ENCODE data around the gene AFG1L.

The AFG1L gene

DNA sequence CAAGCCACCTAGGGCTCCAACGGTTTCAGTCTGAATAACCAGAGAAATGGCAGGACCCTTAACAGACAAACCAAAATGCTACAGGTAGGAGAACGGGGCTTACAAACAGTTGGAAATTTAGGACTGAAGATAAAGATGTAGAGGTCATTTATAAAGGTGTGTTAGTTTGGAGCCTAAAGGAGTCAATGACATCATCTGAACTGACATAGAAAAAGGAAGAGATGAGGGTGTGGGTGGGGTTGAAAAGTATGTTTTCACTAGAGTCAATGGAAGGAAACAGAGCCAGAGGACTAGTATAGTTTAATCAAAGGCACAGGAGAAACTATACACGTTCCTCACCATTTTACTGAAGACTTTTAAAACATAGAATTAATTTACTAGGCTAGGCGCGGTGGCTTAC lies 194.8 kb downstream of the AFG1L start:
- DNase-seq (ENCODE audit: low read depth) = no peak
- TF ChIP-seq, protein P1, sequence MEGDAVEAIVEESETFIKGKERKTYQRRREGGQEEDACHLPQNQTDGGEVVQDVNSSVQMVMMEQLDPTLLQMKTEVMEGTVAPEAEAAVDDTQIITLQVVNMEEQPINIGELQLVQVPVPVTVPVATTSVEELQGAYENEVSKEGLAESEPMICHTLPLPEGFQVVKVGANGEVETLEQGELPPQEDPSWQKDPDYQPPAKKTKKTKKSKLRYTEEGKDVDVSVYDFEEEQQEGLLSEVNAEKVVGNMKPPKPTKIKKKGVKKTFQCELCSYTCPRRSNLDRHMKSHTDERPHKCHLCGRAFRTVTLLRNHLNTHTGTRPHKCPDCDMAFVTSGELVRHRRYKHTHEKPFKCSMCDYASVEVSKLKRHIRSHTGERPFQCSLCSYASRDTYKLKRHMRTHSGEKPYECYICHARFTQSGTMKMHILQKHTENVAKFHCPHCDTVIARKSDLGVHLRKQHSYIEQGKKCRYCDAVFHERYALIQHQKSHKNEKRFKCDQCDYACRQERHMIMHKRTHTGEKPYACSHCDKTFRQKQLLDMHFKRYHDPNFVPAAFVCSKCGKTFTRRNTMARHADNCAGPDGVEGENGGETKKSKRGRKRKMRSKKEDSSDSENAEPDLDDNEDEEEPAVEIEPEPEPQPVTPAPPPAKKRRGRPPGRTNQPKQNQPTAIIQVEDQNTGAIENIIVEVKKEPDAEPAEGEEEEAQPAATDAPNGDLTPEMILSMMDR (conservative IDR thresholded peaks at IDR 0.05; ENCODE audit: low read depth, low read length) = no peak

DNA sequence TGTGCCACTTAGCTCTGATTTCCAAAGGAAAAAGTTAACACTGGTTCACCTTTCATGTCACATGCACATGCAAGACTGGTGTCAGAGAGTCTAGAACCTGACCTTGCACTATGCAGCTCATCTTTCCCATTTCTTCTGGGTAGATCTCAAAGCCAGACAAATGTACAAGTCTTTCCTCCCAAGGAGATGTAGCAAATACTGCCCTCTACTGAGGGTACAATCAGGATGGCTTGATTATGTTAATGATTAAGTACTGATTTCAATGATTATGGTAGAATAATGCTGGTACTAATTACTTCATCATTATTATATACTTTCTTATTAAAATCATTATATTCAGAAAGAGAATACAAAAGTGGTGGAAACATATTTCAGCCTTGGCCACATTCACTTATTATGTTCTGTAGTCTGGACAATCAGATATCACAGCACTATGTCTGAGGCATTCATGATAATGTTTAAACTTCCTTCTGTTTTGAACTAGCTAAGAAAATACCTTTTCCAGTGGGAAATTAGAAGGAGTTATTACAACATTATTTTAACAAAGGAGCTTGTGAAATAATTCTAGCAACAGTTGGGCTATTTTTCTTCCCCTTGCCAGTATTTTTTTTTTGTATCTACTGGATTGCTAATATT lies 197.4 kb downstream of the AFG1L start:
- no peak overlapping the region for H3K4me3 ChIP-seq (ENCODE audit: low read length)
- TF ChIP-seq, protein P1 (conservative IDR thresholded peaks at IDR 0.05; ENCODE audit: low read depth, low read length) = peak; percentile 74
- no peak for DNase-seq (ENCODE audit: low read depth)

More for the DNA sequence above, 194.8 kb downstream of the AFG1L start:
- H3K4me3 ChIP-seq (ENCODE audit: low read length) = no peak overlapping the region

DNA sequence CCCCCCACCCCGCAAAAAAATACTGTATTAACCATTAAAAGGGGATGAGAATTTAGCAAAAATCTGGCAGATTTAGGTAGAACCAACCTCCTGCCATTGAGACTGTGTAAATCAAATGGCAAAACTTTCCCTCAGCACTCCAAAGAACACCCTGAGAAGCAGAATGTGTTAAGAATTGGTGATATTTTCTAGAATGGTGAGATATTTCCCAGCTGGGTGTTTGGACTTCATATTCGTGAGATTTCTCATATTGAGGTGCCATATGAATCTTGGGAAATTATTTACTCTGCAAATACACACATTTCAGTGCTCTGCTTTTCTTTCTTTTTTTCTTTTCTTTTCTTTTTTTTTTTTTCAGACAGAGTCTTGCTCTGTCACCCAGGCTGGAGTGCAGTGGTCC lies 199.6 kb downstream of the AFG1L start:
- no peak for DNase-seq (ENCODE audit: low read depth)
- no peak overlapping the region for H3K4me3 ChIP-seq (ENCODE audit: low read length)
- TF ChIP-seq, protein P1 (conservative IDR thresholded peaks at IDR 0.05; ENCODE audit: low read depth, low read length) = no peak

DNA sequence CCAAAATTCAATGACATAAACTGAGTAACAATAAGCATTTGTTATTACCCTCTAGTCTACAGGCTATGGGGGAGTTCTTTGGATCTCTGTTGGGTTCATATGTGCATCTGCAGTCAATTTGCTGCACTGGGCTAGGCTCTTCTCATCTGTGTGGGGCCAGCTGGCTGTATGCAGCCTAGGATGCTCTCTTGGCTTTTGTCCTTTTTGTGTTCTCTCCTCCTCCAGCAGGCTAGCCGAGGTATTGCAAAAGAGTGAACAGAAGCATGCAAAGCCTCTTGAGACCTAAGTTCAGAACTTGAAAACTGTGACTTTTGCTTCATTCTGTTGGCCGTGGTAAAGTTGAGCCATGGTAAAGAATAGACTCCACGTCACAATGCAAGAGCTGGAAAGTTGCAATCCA lies 203.0 kb downstream of the AFG1L start:
- TF ChIP-seq, protein P1 (conservative IDR thresholded peaks at IDR 0.05; ENCODE audit: low read depth, low read length) = peak; percentile 66
- H3K4me3 ChIP-seq (ENCODE audit: low read length) = no peak overlapping the region
- no peak for DNase-seq (ENCODE audit: low read depth)

DNA sequence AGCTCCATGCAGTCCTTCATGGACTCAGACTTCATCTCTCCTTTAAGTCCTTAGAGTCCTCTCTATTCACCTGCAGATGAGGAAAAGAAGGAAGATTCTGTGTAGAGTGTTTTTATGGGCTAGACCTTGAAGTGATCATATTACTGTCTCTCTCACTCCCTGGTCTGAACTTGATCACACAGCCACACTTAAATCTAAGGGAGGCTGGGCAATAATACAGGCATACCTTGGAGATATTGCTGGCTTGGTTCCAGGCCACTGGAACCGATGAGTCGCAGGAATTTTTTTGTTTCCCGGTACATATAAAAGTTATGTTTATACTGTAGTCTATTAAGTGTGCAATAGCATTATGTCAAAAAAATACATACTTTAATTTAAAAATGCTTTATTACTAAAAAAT lies 206.7 kb downstream of the AFG1L start:
- H3K4me3 ChIP-seq (ENCODE audit: low read length) = no peak overlapping the region
- DNase-seq (ENCODE audit: low read depth) = no peak
- TF ChIP-seq, protein P1 (conservative IDR thresholded peaks at IDR 0.05; ENCODE audit: low read depth, low read length) = no peak

DNA sequence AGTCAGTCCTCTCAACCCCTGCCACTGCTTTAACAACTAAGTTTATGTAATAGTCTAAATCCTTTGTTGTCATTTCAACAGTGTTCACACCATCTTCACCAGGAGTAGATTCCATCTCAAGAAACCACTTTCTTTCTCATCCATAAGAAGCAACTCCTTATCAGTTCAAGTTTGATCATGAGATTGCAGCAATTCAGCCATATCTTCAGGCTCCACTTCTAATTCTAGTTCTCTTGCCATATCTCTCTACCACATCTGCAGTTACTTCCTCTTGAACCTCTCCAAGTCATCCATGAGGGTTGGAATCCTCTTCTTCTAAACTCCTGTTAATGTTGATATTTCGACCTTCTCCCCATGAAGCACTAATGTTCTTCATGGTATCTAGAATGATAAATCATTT lies 208.0 kb downstream of the AFG1L start:
- H3K4me3 ChIP-seq (ENCODE audit: low read length) = no peak overlapping the region
- TF ChIP-seq, protein P1 (conservative IDR thresholded peaks at IDR 0.05; ENCODE audit: low read depth, low read length) = no peak
- DNase-seq (ENCODE audit: low read depth) = no peak

DNA sequence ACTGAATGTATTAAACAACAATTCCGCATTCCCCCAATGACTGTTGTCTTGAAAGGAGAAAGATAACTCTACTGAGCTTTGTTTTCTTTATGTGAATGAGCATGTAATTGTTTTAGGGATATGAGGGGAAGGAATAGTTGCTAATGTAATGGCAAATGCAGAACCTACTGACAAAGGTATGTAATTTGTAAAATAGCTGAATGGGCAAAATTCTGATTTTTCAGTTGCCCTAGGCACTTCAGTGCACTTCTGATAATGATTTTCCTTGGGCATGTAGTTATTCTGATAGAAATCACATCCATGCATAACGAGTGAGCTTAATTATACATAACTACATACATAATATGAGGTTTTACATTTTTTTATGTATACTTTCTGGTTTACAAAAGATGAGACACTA lies 212.5 kb downstream of the AFG1L start:
- TF ChIP-seq, protein P1 (conservative IDR thresholded peaks at IDR 0.05; ENCODE audit: low read depth, low read length) = no peak
- no peak for DNase-seq (ENCODE audit: low read depth)
- no peak overlapping the region for H3K4me3 ChIP-seq (ENCODE audit: low read length)
